Epithelial cell of esophagus (primary cell): ENCODE results near the gene ZSCAN16.

ENCODE experiments used
- DNase-seq: peaks from one replicate; pipeline ENCODE4 v3.0.0; 2010; ENCODE audit warnings: low read depth
- H3K4me3 ChIP-seq: 2 replicates; pipeline ENCODE4 v1.5.1; 2011; ENCODE audit warnings: mild to moderate bottlenecking, low read length, control low read depth
- TF ChIP-seq, protein P1 (sequence below): IDR thresholded peaks from 2 replicates; pipeline ENCODE4 v1.5.1; 2011; ENCODE audit warnings: low read depth, mild to moderate bottlenecking, low read length, control low read depth, inconsistent platforms; ENCODE audit not compliant: insufficient read depth; ENCODE audit errors: missing control alignments

Gene ZSCAN16

DNA sequence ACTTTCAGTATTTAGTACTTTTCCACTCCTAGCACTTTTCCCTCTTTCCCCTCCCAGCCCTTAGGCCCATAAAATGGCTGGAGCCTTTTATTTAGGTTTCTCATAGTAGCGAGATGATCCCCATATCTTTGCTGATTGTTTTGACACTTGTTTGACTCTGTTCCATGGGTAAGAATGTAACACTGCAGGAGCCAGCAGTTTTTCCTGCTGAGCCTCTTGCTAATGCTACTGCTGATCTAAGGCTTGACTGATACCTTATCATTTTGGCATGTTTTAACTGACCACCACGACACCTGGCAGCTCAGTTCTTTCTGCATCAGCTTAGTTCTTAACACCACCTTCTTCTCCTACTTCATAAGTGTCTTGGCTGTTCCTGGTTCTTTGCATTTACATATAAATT is 46.9 kb downstream of the ZSCAN16 start:
- no peak for DNase-seq
- TF ChIP-seq, protein P1, sequence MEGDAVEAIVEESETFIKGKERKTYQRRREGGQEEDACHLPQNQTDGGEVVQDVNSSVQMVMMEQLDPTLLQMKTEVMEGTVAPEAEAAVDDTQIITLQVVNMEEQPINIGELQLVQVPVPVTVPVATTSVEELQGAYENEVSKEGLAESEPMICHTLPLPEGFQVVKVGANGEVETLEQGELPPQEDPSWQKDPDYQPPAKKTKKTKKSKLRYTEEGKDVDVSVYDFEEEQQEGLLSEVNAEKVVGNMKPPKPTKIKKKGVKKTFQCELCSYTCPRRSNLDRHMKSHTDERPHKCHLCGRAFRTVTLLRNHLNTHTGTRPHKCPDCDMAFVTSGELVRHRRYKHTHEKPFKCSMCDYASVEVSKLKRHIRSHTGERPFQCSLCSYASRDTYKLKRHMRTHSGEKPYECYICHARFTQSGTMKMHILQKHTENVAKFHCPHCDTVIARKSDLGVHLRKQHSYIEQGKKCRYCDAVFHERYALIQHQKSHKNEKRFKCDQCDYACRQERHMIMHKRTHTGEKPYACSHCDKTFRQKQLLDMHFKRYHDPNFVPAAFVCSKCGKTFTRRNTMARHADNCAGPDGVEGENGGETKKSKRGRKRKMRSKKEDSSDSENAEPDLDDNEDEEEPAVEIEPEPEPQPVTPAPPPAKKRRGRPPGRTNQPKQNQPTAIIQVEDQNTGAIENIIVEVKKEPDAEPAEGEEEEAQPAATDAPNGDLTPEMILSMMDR, result no peak
- H3K4me3 ChIP-seq, result no peak overlapping the region

DNA sequence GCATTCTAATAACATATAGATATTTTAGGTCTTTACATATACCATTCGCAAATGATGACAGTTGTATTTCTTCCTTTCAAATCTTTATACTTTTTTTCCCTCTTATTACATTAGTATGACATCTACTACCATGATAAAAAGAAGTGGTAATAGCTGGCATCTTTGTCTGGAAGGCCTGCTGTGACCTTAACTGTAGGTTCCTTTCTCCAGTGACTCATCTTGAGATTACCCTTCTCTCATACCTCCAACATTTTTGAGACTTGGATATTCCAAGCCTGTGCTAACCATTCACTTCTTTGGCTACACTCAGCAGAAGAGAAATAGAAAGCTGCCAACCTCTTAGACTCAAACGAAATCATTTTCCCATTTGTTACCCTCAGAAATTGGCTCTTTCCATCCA is 47.6 kb downstream of the ZSCAN16 start:
- no peak overlapping the region for H3K4me3 ChIP-seq
- no peak for DNase-seq
- TF ChIP-seq, protein P1, result no peak

GRCh38 chr6:28176373-28176772 is 52.0 kb downstream of the ZSCAN16 start:
- TF ChIP-seq, protein P1, result no peak
- no peak overlapping the region for H3K4me3 ChIP-seq
- no peak for DNase-seq
